Kidney epithelial cell (primary cell): ENCODE results near the gene CSRNP3. TPM values are rescaled to one million over a fixed set of nuclear protein-coding genes. Genes with fewer than 3 reads are reported as not detected.

Experiments used
- DNase-seq: peaks from one replicate; pipeline ENCODE4 v3.0.0-alpha.2; 2010; ENCODE audit warnings: low read depth
- H3K27me3 ChIP-seq: 2 replicates; pipeline ENCODE4 v1.6.0; 2011; ENCODE audit warnings: low read length; ENCODE audit not compliant: control insufficient read depth, insufficient read depth
- H3K36me3 ChIP-seq: 2 replicates; pipeline ENCODE4 v1.5.1; 2011; ENCODE audit warnings: low read length; ENCODE audit not compliant: control insufficient read depth, insufficient read depth
- H3K4me3 ChIP-seq: 2 replicates; pipeline ENCODE4 v1.5.1; 2011; ENCODE audit warnings: low read depth, mild to moderate bottlenecking, control low read depth, low read length
- CTCF ChIP-seq: IDR thresholded peaks from 2 replicates; pipeline ENCODE4 v1.5.1; 2011; ENCODE audit warnings: mild to moderate bottlenecking, moderate library complexity, low read length, control low read depth, inconsistent platforms; ENCODE audit not compliant: insufficient read depth, poor library complexity, severe bottlenecking
- total RNA-seq: library from RNA; depleted of rRNA; stranded (reverse); fragments of >200 nt; gene quantifications from 2 replicates; pipeline ENCODE4 v1.2.3, GENCODE V29; 2015

Gene CSRNP3
- total RNA-seq, 1 donor from 2014 or later: 1.6 TPM

- H3K4me3 ChIP-seq: no peak overlapping the region
- no peaks in the 10 kb centered on the region for H3K27me3 ChIP-seq
- no peak for TF ChIP-seq CTCF
- H3K36me3 ChIP-seq: no peaks in the 10 kb centered on the region
- no peak for DNase-seq
Measured at GRCh38 chr2:165431014-165431413, 38.5 kb upstream of the CSRNP3 start.

- Histone ChIP-seq H3K4me3 (no peak overlapping the region), H3K36me3 (no peaks in the 10 kb centered on the region), H3K27me3 (no peaks in the 10 kb centered on the region)
- no peak for TF ChIP-seq CTCF
- DNase-seq: no peak
Measured at GRCh38 chr2:165432234-165432966, 37.1 kb upstream of the CSRNP3 start.

- no peak for TF ChIP-seq CTCF
- Histone ChIP-seq H3K4me3 (no peak overlapping the region), H3K27me3 (no peaks in the 10 kb centered on the region), H3K36me3 (no peaks in the 10 kb centered on the region)
- no peak for DNase-seq
Measured at GRCh38 chr2:165434865-165435496, 34.5 kb upstream of the CSRNP3 start.

- H3K27me3 ChIP-seq: no peaks in the 10 kb centered on the region
- no peak for DNase-seq
- H3K36me3 ChIP-seq: no peaks in the 10 kb centered on the region
- H3K4me3 ChIP-seq: no peak overlapping the region
- no peak for TF ChIP-seq CTCF
Measured at GRCh38 chr2:165435611-165436010, 33.9 kb upstream of the CSRNP3 start.

GRCh38 chr2:165436559-165436958 lies 32.9 kb upstream of the CSRNP3 start:
- no peak for TF ChIP-seq CTCF
- no peak for DNase-seq
- no peaks in the 10 kb centered on the region for H3K36me3 ChIP-seq
- H3K4me3 ChIP-seq: no peak overlapping the region
- H3K27me3 ChIP-seq: no peaks in the 10 kb centered on the region
